Measurements from ENCODE around the gene ZNF329. TPM values are rescaled to one million over a fixed set of nuclear protein-coding genes. Genes with fewer than 3 reads are reported as not detected.

Gene ZNF329
- total and polyA plus RNA-seq, 9 of the 15 experiments (the other 6 are each of a cell fraction or from before 2014, with no cell fraction given) = 0.21 to 3.6 (median 2.2) TPM

- Histone ChIP-seq H3K9me3 (replicated peaks; ENCODE audit: control insufficient read depth, insufficient read depth, low read depth, low read length) (0 out of 2 replicates have a peak, but pooled peaks cover 9% of the 10 kb centered on the region), H3K4me3 (no peak overlapping the region), H3K4me2 (ENCODE audit: insufficient read depth, low read length) (no peak overlapping the region), H3K4me1 (replicated peaks in 1 of 2; ENCODE audit: control insufficient read depth in 2 of 2, insufficient read depth in 2 of 2, low read length in 2 of 2) (no peaks in the 10 kb centered on the region), H4K20me1 (replicated peaks; ENCODE audit: control insufficient read depth, insufficient read depth, low read length) (no peaks in the 10 kb centered on the region), H3K36me3 (ENCODE audit: control insufficient read depth, insufficient read depth, low read length) (no peaks in the 10 kb centered on the region), H3K27me3 (ENCODE audit: control insufficient read depth in 2 of 2, insufficient read depth in 2 of 2, low read length in 2 of 2) (no peaks in the 10 kb centered on the region), H2AFZ (ENCODE audit: low read depth, low read length) (no peak overlapping the region), H3K79me2 (ENCODE audit: control insufficient read depth, insufficient read depth, low read length) (no peaks in the 10 kb centered on the region), H3K9ac (ENCODE audit: insufficient read depth in 1 of 2, low read depth in 2 of 2, low read length in 2 of 2) (no peak overlapping the region), H3K27ac (ENCODE audit: extremely low read depth, low read depth, low read length) (no peak overlapping the region), H3K9me1 (ENCODE audit: control insufficient read depth, insufficient read depth, low read length) (no peaks in the 10 kb centered on the region)
- TF ChIP-seq ZNF274 (IDR thresholded peaks at IDR 0.05; ENCODE audit: borderline replicate concordance, low read depth, low read length) (peak; percentile 96), ETS1 (conservative IDR thresholded peaks at IDR 0.05; ENCODE audit: control insufficient read depth, low read depth, low read length) (0 out of 2 replicates have a peak, but pooled peaks have one; percentile 21), HIVEP1 (CRISPR knock-in tag; IDR thresholded peaks at IDR 0.05) (no peak), GMEB1 (CRISPR knock-in tag; IDR thresholded peaks at IDR 0.05) (no peak), ZNF449 (CRISPR knock-in tag; IDR thresholded peaks at IDR 0.05) (no peak)
- CTCF ChIA-PET (ENCODE audit: low intra/inter-chr PET ratio) = no interaction called here
- FAIRE-seq (no peak), DNase-seq (ENCODE audit: extremely low read depth in 1 of 4, low spot score in 3 of 4) (no peak), ATAC-seq (no peak)
- intact Hi-C loops (cut with micrococcal nuclease) (no loop called here), in situ Hi-C loops (cut with MboI) (no loop called here)
- POLR2A ChIA-PET = no interaction called here
- 0% methylated on average over 4 of the region's 4 CpGs for WGBS (ENCODE audit: insufficient coverage, low coverage, missing lambda C conversion rate)
- no TSS peak for BruUV-seq (replicated peaks)
Observed at GRCh38 chr19:58166708-58167280, 16.2 kb upstream of the ZNF329 start.

All from K562 (cell line).